GM23248 (cell line): Measurements from ENCODE around the gene PTPRN2. TPM values are rescaled to one million over a fixed set of nuclear protein-coding genes. Genes with fewer than 3 reads are reported as not detected.

Experiments
- DNase-seq: peaks from one replicate; pipeline ENCODE4 v3.0.0-alpha.2; 2015
- H2AFZ ChIP-seq: fragments of 200-600 bp; sonication (generic); 2 replicates; pipeline ENCODE4 v1.6.1; 2016; ENCODE audit warnings: antibody characterized with exemption
- H3F3A ChIP-seq: fragments of 200-600 bp; sonication (generic); 2 replicates; pipeline ENCODE4 v1.6.1; 2016; ENCODE audit warnings: mild to moderate bottlenecking, antibody characterized with exemption, mixed run types; ENCODE audit not compliant: insufficient read depth
- H3K27ac ChIP-seq: fragments of 200-600 bp; sonication (generic); 2 replicates; pipeline ENCODE4 v1.5.1; 2016; ENCODE audit warnings: mild to moderate bottlenecking
- H3K27me3 ChIP-seq: fragments of 200-600 bp; sonication (generic); replicated peaks from 2 replicates; pipeline ENCODE4 v1.6.1; 2016; ENCODE audit warnings: mild to moderate bottlenecking; ENCODE audit not compliant: insufficient read depth
- H3K36me3 ChIP-seq: fragments of 200-600 bp; sonication (generic); 2 replicates; pipeline ENCODE4 v1.6.1; 2016; ENCODE audit warnings: low read depth, mild to moderate bottlenecking
- H3K4me1 ChIP-seq: fragments of 200-600 bp; sonication (generic); 2 replicates; pipeline ENCODE4 v1.6.1; 2016; ENCODE audit warnings: mild to moderate bottlenecking; ENCODE audit not compliant: insufficient read depth
- H3K4me2 ChIP-seq: fragments of 200-600 bp; sonication (generic); one replicate; pipeline ENCODE4 v1.6.1; 2016; ENCODE audit warnings: mild to moderate bottlenecking; ENCODE audit not compliant: unreplicated experiment
- H3K4me3 ChIP-seq: fragments of 200-600 bp; sonication (generic); 2 replicates; pipeline ENCODE4 v1.5.1; 2016; ENCODE audit warnings: mild to moderate bottlenecking
- H3K79me2 ChIP-seq: fragments of 200-600 bp; sonication (generic); 2 replicates; pipeline ENCODE4 v1.6.1; 2016; ENCODE audit warnings: mild to moderate bottlenecking; ENCODE audit not compliant: insufficient read depth
- H3K9ac ChIP-seq: fragments of 200-600 bp; sonication (generic); 2 replicates; pipeline ENCODE4 v1.6.1; 2016; ENCODE audit warnings: mild to moderate bottlenecking
- H3K9me2 ChIP-seq: fragments of 200-600 bp; sonication (generic); 2 replicates; pipeline ENCODE4 v1.6.1; 2016; ENCODE audit warnings: mixed run types, mild to moderate bottlenecking, moderate library complexity; ENCODE audit not compliant: insufficient read depth
- H3K9me3 ChIP-seq: fragments of 200-600 bp; sonication (generic); one replicate; pipeline ENCODE4 v1.6.1; 2017; ENCODE audit warnings: low read depth
- H4K20me1 ChIP-seq: fragments of 200-600 bp; sonication (generic); 2 replicates; pipeline ENCODE4 v1.6.0; 2016; ENCODE audit not compliant: insufficient read depth
- EZH2 ChIP-seq: fragments of 200-600 bp; sonication (generic); IDR thresholded peaks from 2 replicates; pipeline ENCODE4 v1.6.1; 2018; ENCODE audit warnings: antibody characterized with exemption, mild to moderate bottlenecking; ENCODE audit not compliant: insufficient read depth, poor library complexity, severe bottlenecking
- EZH2phosphoT487 ChIP-seq: fragments of 200-600 bp; sonication (generic); IDR thresholded peaks from 2 replicates; pipeline ENCODE4 v1.6.1; 2018; ENCODE audit warnings: antibody characterized with exemption, moderate library complexity, mild to moderate bottlenecking, low read depth; ENCODE audit not compliant: insufficient read depth
- WGBS, 2 experiments: methylation state at CpG; one replicate each; pipeline ENCODE4 v1.1.6; 2015 to 2017; ENCODE audit warnings: low lambda C conversion rate in 2 of 2, low coverage in 1 of 2; ENCODE audit errors: missing lambda C conversion rate in 2 of 2; 5-methylcytosine and 5-hydroxymethylcytosine counted together
- in situ Hi-C: fragments of 300-500 bp; cut with MboI; formaldehyde crosslinking; loops from 2 replicates; pipeline ENCODE4 v1.15.0; 2020
- polyA plus RNA-seq: library from polyadenylated mRNA; unstranded; fragments of >200 nt; fragmentation: Nextera tagmentation; extraction: Ambion mirVana; gene quantifications from 2 replicates; pipeline ENCODE4 v1.2.1, GENCODE V29; 2016
- total RNA-seq: library from RNA; depleted of rRNA; stranded (reverse); fragments of >200 nt; shearing (Covaris generic); gene quantifications from 2 replicates; pipeline ENCODE4 v1.2.3, GENCODE V29; 2014

PTPRN2 gene
- total and polyA plus RNA-seq, 2 experiments from 2014 or later, result 0.13 TPM; not detected in 1

DNA sequence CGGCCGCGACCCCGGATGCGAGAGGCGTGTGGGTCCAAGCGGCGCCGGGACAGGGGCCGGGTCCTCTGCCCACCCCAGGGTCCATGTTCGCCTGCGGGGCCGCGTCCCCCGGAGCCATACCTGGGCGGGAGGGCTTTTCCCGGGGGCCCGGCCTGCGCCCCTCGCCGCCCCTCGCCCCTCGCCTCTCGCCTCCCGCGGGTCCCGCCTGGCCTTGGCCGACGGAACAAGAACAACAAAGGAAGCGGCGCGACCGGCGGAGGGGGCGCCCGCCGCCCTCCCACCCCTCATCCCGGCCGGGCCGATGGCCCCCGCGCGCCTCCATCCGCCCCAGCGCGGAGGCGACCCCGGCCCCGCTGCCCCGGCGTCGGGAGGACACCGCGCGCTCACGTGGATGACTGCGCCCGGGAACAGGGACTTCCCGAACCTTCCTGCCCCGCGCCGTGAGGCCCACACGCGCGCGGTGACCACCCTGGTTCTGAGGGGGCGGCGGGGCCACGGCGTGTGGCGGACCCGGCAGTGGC lies 902.7 kb downstream of the PTPRN2 start:
- no peaks in the 10 kb centered on the region for H3K79me2 ChIP-seq
- H3K9ac ChIP-seq, result no peak overlapping the region
- H3K27me3 ChIP-seq, result peaks cover 65% of the 10 kb centered on the region
- no peaks in the 10 kb centered on the region for H3K4me1 ChIP-seq
- no peaks in the 10 kb centered on the region for H3K36me3 ChIP-seq
- TF ChIP-seq EZH2phosphoT487 (no peak), EZH2 (no peak)
- no peaks in the 10 kb centered on the region for H3K9me3 ChIP-seq
- DNase-seq, result no peak
- no peaks in the 10 kb centered on the region for H3K9me2 ChIP-seq
- WGBS, 2 experiments, result 1 to 10% methylated on average over 2 to 40 of the region's 72 CpGs
- in situ Hi-C loops, result no loop called here
- no peak overlapping the region for H3K4me3 ChIP-seq
- no peaks in the 10 kb centered on the region for H3F3A ChIP-seq
- no peak overlapping the region for H3K27ac ChIP-seq
- no peak overlapping the region for H2AFZ ChIP-seq
- H4K20me1 ChIP-seq, result no peaks in the 10 kb centered on the region
- no peak overlapping the region for H3K4me2 ChIP-seq

DNA sequence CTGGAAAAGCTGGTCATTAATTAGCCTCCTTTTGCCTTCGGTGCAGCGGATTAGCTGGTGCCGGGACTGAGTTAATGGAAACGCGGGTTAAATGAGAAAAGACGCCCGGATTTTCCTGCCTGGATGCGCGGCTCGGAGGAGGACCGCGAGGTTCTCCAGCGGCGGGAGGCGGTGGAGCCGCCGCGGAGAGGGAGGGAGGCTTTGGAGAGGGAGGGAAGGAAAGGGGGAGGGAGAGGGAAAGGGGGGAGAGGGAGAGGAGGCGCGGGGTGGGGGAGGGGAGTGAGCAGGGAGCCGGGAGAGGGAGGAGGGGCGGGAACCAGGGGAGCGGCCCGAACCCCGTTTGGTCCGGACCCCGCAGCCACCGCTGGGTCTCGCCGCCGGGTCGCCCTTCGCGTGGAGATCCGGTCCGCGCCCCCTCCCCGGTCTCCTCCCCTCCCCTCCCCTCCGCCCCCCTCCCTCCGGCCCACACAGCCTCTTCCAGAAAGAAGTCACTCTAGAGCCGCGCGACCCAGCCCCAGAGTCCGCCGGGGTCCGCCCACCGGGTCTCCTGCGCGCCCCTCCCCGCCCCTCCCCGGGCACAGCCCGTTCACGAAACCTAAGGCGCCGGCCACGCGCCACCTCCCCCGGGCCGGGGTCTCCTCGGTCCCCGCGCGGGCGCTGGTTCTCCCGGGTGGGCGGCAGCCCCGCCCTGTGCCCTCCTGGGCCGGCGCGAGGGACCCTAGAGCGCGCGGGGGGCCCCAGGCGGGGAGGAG lies 903.3 kb downstream of the PTPRN2 start:
- H3K4me1 ChIP-seq, result no peaks in the 10 kb centered on the region
- H3K4me3 ChIP-seq, result no peak overlapping the region
- no peak for DNase-seq
- in situ Hi-C loops, result no loop called here
- 6 to 7% methylated on average over 39 to 52 of the region's 74 CpGs for WGBS, 2 experiments
- no peaks in the 10 kb centered on the region for H3K9me2 ChIP-seq
- peaks cover 70% of the 10 kb centered on the region for H3K27me3 ChIP-seq
- H3K4me2 ChIP-seq, result no peak overlapping the region
- no peaks in the 10 kb centered on the region for H3K36me3 ChIP-seq
- no peaks in the 10 kb centered on the region for H3K79me2 ChIP-seq
- TF ChIP-seq EZH2phosphoT487, result no peak
- no peak for TF ChIP-seq EZH2
- H4K20me1 ChIP-seq, result no peaks in the 10 kb centered on the region
- no peak overlapping the region for H3K9ac ChIP-seq
- H3K9me3 ChIP-seq, result no peaks in the 10 kb centered on the region
- no peak overlapping the region for H3K27ac ChIP-seq
- no peak overlapping the region for H2AFZ ChIP-seq
- no peaks in the 10 kb centered on the region for H3F3A ChIP-seq

DNA sequence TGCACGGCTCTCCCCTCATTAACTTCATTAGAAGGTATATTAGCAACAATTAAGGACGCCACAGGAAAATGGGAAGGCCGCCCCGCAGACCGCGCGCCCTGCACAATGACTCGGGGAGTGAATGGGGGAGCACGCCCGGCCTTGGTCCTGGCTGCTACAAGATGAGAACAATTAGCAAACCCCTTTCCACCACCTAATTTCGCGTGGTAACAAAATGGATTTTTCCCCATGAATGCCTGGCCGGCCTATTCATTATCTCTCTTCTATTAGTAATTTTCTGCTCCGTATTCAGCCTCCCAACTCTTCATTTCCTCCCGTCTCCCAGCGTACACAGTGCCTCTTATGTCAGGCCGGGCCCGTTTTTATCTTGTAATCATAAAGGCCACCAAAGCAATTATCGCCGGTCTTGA lies 903.9 kb downstream of the PTPRN2 start:
- no peak overlapping the region for H3K9ac ChIP-seq
- no peak overlapping the region for H2AFZ ChIP-seq

DNA sequence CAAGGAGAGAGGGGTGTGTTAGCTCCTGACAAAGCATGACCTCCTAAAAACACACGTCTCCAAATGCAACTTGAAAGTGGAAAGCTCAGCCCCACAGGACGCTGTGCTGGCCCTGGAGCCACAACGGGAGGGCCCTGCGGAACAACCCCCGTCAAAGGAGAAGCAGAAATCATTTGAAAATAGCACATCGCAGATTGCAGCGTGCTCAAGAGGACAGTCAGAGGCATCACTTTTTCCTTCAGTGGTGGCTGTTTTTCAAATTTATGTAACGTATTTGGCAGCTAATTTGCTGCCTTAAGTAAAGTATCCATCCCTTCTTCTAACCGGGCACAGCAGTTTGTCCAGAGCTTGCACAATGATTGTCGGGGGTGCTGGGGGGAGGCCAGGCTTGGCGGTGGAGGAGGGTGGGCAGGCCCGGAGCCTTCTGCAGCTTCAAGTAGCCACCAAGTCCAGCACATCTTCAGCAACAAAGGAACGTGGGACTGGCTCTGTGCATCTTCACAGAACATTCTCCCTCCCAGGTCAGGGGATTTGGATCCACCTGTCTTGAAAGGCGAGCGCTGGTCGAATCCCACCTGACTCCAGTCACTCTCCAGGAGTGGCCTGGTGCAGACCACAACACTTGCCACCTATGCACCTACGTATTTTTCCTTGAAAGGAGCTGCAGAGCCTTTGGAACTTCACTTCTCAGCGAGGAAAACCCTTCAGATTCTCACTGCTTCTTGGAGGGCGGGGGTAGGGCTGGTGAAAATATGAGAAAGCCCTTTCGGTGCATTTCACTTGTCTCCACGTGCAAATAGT lies 904.5 kb downstream of the PTPRN2 start:
- H3F3A ChIP-seq, result no peaks in the 10 kb centered on the region
- H3K9ac ChIP-seq, result no peak overlapping the region
- no peaks in the 10 kb centered on the region for H3K4me1 ChIP-seq
- H3K4me2 ChIP-seq, result no peak overlapping the region
- H3K9me2 ChIP-seq, result no peaks in the 10 kb centered on the region
- H4K20me1 ChIP-seq, result no peaks in the 10 kb centered on the region
- 2 to 3% methylated on average over 21 of the region's 21 CpGs for WGBS, 2 experiments
- no peak for TF ChIP-seq EZH2phosphoT487
- TF ChIP-seq EZH2, result no peak
- no peak overlapping the region for H3K27ac ChIP-seq
- no peaks in the 10 kb centered on the region for H3K36me3 ChIP-seq
- DNase-seq, result no peak
- no peak overlapping the region for H2AFZ ChIP-seq
- no peak overlapping the region for H3K4me3 ChIP-seq
- in situ Hi-C loops, result no loop called here
- no peaks in the 10 kb centered on the region for H3K9me3 ChIP-seq
- H3K79me2 ChIP-seq, result no peaks in the 10 kb centered on the region
- H3K27me3 ChIP-seq, result peaks cover 74% of the 10 kb centered on the region

More for the DNA sequence above, 903.9 kb downstream of the PTPRN2 start:
- TF ChIP-seq EZH2phosphoT487 (no peak), EZH2 (peak; percentile 61)
- Histone ChIP-seq H3K79me2 (no peaks in the 10 kb centered on the region), H3K4me3 (no peak overlapping the region), H3K9me3 (no peaks in the 10 kb centered on the region), H3K27me3 (peaks cover 75% of the 10 kb centered on the region), H3K9me2 (no peaks in the 10 kb centered on the region), H3K4me2 (no peak overlapping the region), H3K27ac (no peak overlapping the region), H4K20me1 (no peaks in the 10 kb centered on the region), H3F3A (no peaks in the 10 kb centered on the region), H3K4me1 (no peaks in the 10 kb centered on the region), H3K36me3 (no peaks in the 10 kb centered on the region)
- WGBS, 2 experiments, result 11 to 12% methylated on average over 20 of the region's 20 CpGs
- DNase-seq, result no peak
- in situ Hi-C loops, result no loop called here
